D721Med (cell line): ENCODE results near the gene KRTAP9-6.

ENCODE experiments used
- DNase-seq: peaks from one replicate; pipeline ENCODE4 v3.0.0; 2011; ENCODE audit warnings: low spot score; ENCODE audit not compliant: insufficient read length
- FAIRE-seq: peaks from 2 replicates; lab custom pipeline; 2011; peaks lifted over from hg19 to GRCh38; lab: Jason Lieb, UNC
- CTCF ChIP-seq: IDR thresholded peaks from 2 replicates; pipeline ENCODE4 v1.5.1; 2012; ENCODE audit warnings: mild to moderate bottlenecking, control low read depth; ENCODE audit not compliant: insufficient read depth; ENCODE audit errors: missing control alignments

KRTAP9-6 gene

GRCh38 chr17:41287050-41287449, 21.9 kb downstream of the KRTAP9-6 start:
- no peak for TF ChIP-seq CTCF
- FAIRE-seq: no peak
- DNase-seq: no peak

- no peak for TF ChIP-seq CTCF
- DNase-seq (no peak), FAIRE-seq (no peak)
These were observed 28.8 kb downstream of the KRTAP9-6 start for GRCh38 chr17:41294016-41294415.

GRCh38 chr17:41296846-41297245, 31.7 kb downstream of the KRTAP9-6 start:
- DNase-seq (no peak), FAIRE-seq (no peak)
- no peak for TF ChIP-seq CTCF

GRCh38 chr17:41298458-41299135, 33.4 kb downstream of the KRTAP9-6 start:
- FAIRE-seq (no peak), DNase-seq (no peak)
- TF ChIP-seq CTCF: no peak

- FAIRE-seq (no peak), DNase-seq (no peak)
- no peak for TF ChIP-seq CTCF
These were observed 36.1 kb downstream of the KRTAP9-6 start for GRCh38 chr17:41301204-41301790.

- TF ChIP-seq CTCF: no peak
- FAIRE-seq (no peak), DNase-seq (no peak)
These were observed 37.0 kb downstream of the KRTAP9-6 start, which contains the start of gene KRTAP29-1 for GRCh38 chr17:41301916-41302901. KRTAP29-1 (minus strand) TSS chr17:41302851; CDS start chr17:41302851, 0 bp downstream.
